Panc1 (cell line): ENCODE results near the gene DPCD.

ENCODE experiments used
- POLR2AphosphoS5 ChIP-seq: IDR thresholded peaks from 2 replicates; pipeline ENCODE4 v1.6.1; 2012; ENCODE audit warnings: mild to moderate bottlenecking, low read depth, low read length, moderate library complexity
- REST ChIP-seq, 2 experiments: IDR thresholded peaks; 2 replicates each; pipeline ENCODE4 v1.6.1; 2011 to 2012; ENCODE audit warnings: low read depth in 2 of 2, control low read depth in 1 of 2, low read length in 1 of 2, mild to moderate bottlenecking in 1 of 2, moderate library complexity in 1 of 2; ENCODE audit not compliant: insufficient read depth in 1 of 2
- TCF7L2 ChIP-seq: IDR thresholded peaks from 2 replicates; pipeline ENCODE4 v1.6.1; 2011; ENCODE audit warnings: mild to moderate bottlenecking, low read depth, low read length, inconsistent platforms
- TF ChIP-seq, protein P1 (sequence below): fragments of 450-650 bp; IDR thresholded peaks from 2 replicates; pipeline ENCODE4 v1.5.1; 2017; ENCODE audit warnings: mild to moderate bottlenecking

DNA sequence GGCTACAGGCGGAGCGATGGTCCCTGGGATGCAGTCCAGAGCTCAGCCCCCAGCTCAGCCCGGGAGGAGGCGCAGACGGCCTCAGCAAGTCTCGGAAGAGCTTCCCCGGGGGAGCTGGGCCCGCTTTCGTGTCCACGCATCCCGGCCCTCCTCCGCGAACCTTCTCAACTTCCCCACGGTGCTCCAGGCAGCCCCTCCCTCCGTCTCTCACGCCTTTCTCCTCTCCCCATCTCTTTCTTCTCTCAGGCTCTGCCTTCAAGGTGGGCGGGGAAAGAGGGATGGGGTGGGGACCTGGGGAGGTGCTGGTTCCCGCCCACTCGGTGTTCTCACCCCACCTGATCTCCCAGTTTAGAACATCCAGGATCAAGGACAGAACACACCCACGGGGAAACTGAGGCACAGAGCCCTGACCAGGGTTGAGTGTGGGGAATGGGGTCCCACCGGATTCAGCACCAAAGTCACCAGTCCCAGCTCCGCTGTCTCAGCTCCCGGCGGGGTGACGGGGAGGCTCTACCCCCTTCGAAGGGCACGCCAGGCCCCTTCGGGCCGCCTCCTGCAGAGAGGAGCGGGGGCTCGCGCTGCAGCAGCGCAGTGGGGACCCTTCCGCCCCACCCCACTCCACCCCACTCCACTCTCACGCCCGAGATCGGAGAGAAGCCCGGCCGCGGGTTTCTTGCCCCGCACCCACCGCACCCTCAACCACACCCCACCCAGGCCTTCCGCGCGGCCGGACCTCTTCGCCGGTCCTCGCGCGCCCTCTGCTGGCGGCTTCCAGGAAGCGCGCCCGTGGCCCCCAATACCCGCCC is 18.3 kb upstream of the DPCD start:
- TF ChIP-seq, protein P1, sequence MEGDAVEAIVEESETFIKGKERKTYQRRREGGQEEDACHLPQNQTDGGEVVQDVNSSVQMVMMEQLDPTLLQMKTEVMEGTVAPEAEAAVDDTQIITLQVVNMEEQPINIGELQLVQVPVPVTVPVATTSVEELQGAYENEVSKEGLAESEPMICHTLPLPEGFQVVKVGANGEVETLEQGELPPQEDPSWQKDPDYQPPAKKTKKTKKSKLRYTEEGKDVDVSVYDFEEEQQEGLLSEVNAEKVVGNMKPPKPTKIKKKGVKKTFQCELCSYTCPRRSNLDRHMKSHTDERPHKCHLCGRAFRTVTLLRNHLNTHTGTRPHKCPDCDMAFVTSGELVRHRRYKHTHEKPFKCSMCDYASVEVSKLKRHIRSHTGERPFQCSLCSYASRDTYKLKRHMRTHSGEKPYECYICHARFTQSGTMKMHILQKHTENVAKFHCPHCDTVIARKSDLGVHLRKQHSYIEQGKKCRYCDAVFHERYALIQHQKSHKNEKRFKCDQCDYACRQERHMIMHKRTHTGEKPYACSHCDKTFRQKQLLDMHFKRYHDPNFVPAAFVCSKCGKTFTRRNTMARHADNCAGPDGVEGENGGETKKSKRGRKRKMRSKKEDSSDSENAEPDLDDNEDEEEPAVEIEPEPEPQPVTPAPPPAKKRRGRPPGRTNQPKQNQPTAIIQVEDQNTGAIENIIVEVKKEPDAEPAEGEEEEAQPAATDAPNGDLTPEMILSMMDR, result peak; percentile 97
- TF ChIP-seq POLR2AphosphoS5 (no peak), REST (IDR thresholded peaks at IDR 0.05; ENCODE audit: insufficient read depth in 1 of 2, low read depth in 2 of 2, low read length in 1 of 2) (0 out of 4 replicates have a peak, but pooled peaks of 1 of the 2 experiments have one; percentile 20), TCF7L2 (no peak)
